GM21619 (cell line): ENCODE measurements around the gene RMND1.
A peak's percentile ranks its signal among the peaks of the same experiment; 100 is the strongest.
"Not testable (repeated sequence)": the region's sequence is repeated elsewhere in the genome, so short reads cannot be mapped to it uniquely, and the experiment has no call there.

Experiments used
- ATAC-seq: cut with Tn5 transposase; IDR thresholded peaks from one replicate; pipeline ENCODE4 v1.9.1; 2021; ENCODE audit not compliant: unreplicated experiment

RMND1 gene

DNA sequence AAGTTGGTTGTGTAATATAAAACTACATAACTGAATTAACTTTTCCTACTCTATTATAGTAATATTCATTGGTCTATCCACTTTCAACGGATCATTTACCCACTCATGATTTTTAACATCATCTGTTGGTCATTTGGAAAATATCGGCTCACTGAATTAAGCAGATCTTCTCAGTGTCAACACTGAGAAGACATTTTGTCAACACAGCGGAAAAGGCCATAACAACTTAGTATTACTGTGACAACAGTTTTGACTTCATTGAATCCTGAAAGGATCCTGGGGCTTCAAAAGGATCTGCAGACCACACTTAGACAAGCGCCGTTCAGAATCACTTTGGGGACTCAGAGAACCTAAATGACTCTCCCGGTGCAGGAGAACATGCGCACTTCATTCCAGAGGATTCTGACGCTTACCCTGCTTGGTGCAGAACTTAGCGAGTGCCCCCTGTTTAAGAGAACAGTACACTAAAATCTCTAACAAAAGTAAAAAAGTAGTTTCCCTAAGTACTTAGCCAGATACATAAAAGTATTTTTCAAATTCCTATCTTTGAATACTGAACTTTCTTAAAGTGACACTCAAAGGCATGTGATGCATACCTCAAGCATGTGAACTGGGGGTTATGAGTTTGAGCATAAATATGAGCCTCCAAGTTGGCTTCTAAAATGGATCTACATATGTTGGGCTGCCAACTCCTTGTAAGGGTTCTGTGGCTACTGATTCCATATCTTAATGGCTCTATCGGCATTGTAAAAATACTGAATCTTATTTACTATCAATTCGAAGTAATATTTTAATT is 64.6 kb downstream of the RMND1 start:
- ATAC-seq = no peak

GRCh38 chr6:151385177-151385576 is 66.7 kb downstream of the RMND1 start:
- ATAC-seq = no peak

- ATAC-seq = no peak
Measured at GRCh38 chr6:151384151-151384550, 67.8 kb downstream of the RMND1 start.

- not testable (repeated sequence) for ATAC-seq
Measured at GRCh38 chr6:151382631-151383030, 69.3 kb downstream of the RMND1 start.

GRCh38 chr6:151381722-151382121 is 70.2 kb downstream of the RMND1 start:
- no peak for ATAC-seq

DNA sequence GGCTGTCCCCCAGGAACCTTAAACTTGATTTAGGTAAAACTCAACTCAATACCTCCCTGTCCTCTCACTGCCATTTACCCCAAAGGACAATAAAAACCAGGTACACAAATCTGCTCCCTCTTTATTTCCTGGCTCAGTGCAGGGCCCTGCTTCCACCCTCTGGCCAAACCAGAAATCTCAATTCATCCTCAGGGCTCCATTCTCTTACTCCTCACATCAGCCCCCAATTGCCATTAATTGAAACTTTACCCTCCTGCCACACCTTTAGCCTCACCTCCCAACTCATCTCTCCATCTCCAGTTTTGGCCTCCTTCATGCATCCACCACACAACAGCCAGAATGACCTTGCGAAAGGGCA is 71.1 kb downstream of the RMND1 start:
- ATAC-seq = no peak

DNA sequence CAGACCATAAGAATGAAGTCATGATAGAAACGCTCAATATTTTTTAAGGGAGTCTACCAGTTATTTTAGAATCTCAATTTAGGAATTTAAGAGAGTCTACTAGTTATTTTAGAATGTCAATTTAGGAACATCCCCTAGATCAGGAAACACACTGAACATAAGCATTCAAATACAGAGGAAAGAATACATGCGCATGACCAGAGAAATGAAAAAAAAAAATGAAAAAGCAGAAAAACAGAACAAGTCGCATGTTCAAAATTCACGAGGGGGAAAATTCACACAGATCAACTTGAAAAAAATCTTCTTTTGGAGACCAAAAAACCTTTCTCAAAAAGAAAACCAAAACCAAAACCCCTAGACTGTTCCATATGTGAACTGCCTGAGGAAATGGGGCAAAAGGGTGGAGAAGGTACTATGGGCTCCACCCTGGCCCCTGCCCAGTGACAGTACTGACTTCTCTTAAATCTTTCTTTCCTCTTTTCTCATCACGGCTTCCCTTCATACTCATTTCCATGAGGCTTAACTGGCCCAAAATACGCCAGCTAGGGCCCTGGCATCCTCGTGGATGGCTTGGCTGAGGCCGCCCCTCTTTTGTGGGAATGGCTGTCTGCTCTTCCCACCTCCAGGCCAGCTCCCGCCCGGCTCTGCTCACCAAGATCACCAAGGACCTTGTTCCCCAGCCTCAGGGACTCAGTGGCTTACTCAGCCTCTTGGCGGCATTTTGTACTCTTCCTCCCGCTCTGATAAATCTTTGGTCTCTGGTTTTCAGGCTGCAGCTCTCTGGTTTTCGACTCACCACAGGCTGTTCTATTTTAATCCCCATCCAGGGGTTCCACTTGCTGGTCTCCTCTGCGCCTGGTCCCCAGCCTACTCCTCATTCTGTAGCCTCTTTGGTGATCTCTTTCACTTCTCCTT is 71.7 kb downstream of the RMND1 start:
- peak; percentile 66 for ATAC-seq

DNA sequence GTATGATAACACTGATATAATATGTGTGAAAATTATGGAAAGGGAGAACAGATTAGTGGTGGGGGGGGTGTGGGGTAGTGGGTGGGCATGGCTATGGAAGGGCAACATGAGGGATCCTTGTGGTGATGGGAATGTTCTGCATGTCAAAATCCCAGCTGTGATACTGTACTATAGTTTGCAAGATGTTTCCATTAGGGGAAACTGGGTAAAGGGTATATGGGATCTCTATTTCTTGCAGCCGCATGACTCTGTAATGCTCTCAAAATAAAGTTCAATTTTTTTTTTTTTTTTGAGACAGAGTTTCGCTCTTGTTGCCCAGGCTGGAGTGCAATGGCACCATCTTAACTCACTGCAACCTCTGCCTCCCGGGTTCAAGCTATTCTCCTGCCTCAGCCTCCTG is 74.8 kb downstream of the RMND1 start:
- ATAC-seq = no peak

GRCh38 chr6:151376440-151376839 is 75.5 kb downstream of the RMND1 start:
- no peak for ATAC-seq

DNA sequence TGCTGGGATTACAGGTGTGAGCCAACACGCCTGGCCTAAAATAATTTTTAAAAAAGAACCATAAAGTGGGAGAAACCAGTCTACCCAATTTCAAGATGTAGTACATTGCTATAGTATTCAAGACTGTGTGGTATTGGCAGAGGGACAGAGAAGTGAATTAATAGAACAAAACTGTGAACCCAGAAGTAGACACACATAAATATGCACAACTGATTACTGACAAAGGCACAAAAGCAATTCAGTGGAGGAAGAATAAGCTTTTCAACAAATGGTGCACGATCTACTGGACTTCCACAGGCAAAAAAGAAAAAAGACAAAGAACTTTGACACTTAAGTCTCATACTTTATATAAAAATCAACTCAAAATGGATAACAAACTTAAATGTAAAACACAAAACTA is 76.1 kb downstream of the RMND1 start:
- ATAC-seq = no peak

GRCh38 chr6:151374036-151374683 is 77.8 kb downstream of the RMND1 start:
- ATAC-seq = no peak

GRCh38 chr6:151372164-151372563 is 79.8 kb downstream of the RMND1 start:
- no peak for ATAC-seq

DNA sequence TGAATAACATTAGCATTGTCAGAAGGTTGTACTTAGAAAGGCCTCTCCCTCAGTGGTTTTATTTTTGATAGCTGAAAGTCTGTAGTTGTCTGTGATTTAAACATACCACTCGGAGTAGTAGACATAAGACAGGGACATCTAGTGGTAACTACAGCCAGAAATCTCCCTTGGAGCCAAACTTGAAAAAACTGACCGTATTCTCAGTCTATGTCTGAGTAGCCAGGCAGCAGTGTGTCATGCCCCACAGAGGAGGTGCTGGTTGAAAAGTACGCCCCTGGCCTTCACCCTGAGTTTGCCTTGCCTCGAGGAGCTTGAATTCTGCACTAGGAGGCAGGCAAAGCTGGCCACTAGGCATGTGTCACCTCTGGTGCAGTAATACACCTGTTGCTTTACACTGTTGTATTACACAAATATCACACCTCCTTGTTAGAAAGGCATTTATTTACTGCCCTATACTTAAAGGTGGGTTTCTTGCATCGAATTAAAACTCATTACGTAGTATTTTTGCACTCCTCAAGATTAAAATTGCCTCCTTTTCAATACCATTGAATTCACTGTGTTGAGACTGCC is 81.3 kb downstream of the RMND1 start:
- ATAC-seq = no peak

GRCh38 chr6:151365233-151365632 is 86.7 kb downstream of the RMND1 start:
- ATAC-seq = no peak

- ATAC-seq = no peak
Measured at GRCh38 chr6:151359486-151359885, 92.4 kb downstream of the RMND1 start.

- no peak for ATAC-seq
Measured at GRCh38 chr6:151358475-151358874, 93.5 kb downstream of the RMND1 start.

- ATAC-seq = no peak
Measured at GRCh38 chr6:151357758-151358436, 94.0 kb downstream of the RMND1 start.

GRCh38 chr6:151356983-151357382 is 94.9 kb downstream of the RMND1 start:
- not testable (repeated sequence) for ATAC-seq
